Glomerular visceral epithelial cell (primary cell): ENCODE measurements around the gene HOXA3.

Experiments
- DNase-seq: peaks from one replicate; pipeline ENCODE4 v3.0.0-alpha.2; 2016; ENCODE audit errors: extremely low spot score

The HOXA3 gene

GRCh38 chr7:27143950-27144780 lies 8.2 kb downstream of the HOXA3 start:
- DNase-seq, result no peak

GRCh38 chr7:27143023-27143949 lies 9.1 kb downstream of the HOXA3 start, which contains the start of gene HOXA5:
Gene HOXA5, minus strand, starts transcription at chr7:27143681. Its CDS starts 74 bp downstream, at chr7:27143607.
- DNase-seq, result peak; percentile 94

- DNase-seq, result no peak
Measured at GRCh38 chr7:27142580-27143022, 9.8 kb downstream of the HOXA3 start.

DNA sequence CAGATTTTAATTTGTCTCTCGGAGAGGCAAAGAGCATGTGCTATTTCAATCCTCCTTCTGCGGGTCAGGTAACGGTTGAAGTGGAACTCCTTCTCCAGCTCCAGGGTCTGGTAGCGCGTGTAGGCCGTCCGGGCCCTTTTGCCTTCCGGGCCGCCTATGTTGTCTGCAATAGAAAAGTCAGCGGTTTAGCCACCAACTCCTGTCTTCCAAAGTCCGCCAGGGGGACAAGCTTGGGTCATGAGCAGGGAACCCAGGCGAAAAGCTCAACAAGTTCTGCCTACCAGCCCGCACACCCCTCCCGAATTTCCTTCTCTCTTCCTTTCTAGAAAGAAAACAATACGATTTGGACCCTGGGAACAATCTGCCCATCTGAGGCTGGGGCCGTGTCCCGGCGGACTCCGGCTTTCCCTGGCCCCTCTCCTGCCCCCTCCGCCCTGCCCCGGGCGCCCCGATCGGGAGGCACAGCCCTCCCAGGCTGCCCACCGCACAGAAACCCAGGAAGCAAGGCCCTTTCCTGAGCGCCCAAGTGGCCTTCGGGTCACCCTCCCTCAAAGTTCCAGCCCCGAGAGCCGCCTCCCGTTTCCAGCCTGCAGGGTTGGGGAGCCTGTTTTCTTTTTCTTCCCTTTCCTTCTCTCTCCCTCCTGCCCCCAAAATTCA lies 10.3 kb downstream of the HOXA3 start:
- DNase-seq, result peak; percentile 64

GRCh38 chr7:27141137-27141922 lies 11.1 kb downstream of the HOXA3 start:
- DNase-seq, result no peak

- DNase-seq, result no peak
Measured at GRCh38 chr7:27140126-27140857, 12.1 kb downstream of the HOXA3 start.

- no peak for DNase-seq
Measured at GRCh38 chr7:27139334-27140125, 12.9 kb downstream of the HOXA3 start.

- no peak for DNase-seq
Measured at GRCh38 chr7:27138985-27139333, 13.4 kb downstream of the HOXA3 start.

DNA sequence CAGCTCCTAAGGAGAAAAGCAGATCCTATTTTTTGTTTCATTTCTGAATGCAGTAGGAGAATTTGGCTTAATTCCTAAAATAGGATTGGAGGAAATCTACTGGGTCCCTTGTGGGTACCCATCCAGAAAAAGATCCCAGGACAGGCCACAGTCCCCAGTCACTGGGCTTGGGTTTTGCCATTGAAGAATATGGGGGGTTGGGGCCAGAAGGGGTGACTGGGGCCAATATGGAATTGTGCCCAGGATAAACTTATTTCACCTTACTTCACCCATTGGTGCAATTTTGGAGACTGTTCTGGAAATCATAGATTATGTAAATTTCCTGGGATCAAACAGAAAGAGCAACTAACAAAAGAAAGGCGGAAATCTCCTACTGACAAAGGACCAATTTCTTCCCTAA lies 13.9 kb downstream of the HOXA3 start:
- DNase-seq, result no peak

DNA sequence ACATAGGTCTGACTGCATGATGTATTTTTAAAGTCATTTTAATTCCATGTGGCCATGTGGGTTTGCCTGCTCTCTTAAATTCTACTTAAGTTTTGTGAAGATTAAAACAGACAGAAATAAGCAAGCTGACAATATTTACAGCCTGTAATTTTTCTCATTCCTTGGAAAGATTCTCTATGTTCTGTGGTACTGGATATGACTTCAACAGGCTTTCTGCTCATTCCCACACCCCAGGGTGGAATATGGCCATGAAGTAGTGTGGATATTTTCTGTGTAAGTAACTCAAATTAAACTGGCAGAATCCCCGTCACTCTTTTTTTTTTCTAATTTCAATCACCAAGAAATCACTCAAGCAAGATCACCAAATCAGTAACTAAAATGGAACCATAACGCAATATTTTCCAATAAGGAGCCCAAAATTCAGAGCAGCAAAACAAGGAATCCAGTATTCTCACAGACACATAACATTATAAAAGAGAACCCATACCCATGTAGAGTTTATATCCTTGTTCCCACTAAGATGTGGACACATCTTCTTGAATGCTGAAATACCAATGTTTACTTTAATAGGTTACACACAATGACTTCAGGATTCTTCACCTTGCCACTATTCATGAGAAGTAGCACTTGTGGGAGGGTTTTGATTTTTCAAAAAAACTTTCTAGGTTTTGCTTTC lies 14.6 kb downstream of the HOXA3 start:
- DNase-seq, result no peak

- DNase-seq, result peak; percentile 77
Measured at GRCh38 chr7:27134392-27134791, 18.0 kb downstream of the HOXA3 start.

- no peak for DNase-seq
Measured at GRCh38 chr7:27133409-27134231, 18.8 kb downstream of the HOXA3 start.

DNA sequence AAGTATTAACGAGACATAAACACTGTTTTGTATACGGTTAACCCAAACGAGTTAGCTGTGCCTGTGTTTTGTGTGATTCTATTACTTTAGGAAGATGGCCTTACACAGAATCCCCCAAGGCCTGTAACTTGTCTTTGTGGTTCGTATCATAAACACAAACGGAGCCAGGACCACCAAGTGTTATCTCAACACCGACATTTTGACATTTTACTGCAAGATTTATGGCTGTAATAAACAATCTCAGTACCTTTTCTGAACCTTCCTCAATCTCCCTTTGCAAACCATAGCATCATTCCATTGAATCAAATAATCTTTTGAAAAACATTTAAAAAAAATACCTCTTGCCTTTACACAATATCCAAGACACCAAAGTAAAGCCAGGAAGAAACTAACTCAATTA lies 19.4 kb downstream of the HOXA3 start:
- DNase-seq, result no peak

DNA sequence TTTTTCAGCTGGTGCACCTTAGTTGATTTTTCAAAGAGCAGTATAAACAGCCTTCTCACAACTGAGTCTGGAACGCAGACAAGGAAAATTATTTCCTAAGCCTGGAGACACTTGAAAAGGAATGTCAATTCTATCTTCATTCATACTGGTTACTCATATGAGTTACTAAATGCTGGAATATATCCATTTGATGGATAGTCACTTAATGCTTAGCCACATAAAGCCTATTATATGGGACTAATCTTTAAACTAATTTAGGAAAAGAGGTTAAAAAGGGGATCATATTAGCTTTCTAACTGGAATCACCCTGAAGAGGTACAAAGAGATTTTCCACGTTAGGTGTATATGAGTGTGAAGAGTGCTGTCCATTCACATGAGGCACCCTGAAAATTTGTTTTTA lies 20.2 kb downstream of the HOXA3 start:
- no peak for DNase-seq

DNA sequence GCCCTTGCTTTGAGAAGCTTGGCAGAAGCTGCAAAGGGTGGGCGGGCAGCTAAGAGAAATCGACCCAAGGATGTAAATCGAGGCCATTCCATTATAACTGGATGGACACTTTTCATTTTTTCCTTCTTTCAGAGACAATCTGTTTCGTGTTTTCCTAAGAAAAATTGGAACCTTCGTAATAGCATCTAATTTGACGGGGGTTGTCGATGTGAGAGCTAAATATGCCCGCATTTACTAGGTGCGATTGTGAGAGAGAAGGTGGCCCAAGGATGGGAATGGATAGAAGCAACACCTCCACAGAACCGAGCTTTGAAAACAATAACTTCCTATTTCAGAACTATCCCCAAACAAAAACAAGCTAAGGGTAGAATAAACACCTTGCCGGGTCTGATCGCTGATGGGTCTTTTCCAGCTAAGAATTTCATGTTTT lies 21.0 kb downstream of the HOXA3 start:
- no peak for DNase-seq

GRCh38 chr7:27130540-27131389 lies 21.6 kb downstream of the HOXA3 start, which contains the start of gene HOXA4:
Gene HOXA4, minus strand, starts transcription at chr7:27130757. Its CDS starts 24 bp downstream, at chr7:27130733.
- peak; percentile 91 for DNase-seq
